Stimulated activated CD4-positive, alpha-beta T cell treated with anti-CD3 and anti-CD28 coated beads, Interleukin-4, amount 100 ng/mL, for 1 hour (primary cell): ENCODE data around the gene BNIPL.

Experiments used
- DNase-seq: peaks from one replicate; pipeline ENCODE4 v3.0.0-alpha.2; 2020

The BNIPL gene, protein sequence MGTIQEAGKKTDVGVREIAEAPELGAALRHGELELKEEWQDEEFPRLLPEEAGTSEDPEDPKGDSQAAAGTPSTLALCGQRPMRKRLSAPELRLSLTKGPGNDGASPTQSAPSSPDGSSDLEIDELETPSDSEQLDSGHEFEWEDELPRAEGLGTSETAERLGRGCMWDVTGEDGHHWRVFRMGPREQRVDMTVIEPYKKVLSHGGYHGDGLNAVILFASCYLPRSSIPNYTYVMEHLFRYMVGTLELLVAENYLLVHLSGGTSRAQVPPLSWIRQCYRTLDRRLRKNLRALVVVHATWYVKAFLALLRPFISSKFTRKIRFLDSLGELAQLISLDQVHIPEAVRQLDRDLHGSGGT

DNA sequence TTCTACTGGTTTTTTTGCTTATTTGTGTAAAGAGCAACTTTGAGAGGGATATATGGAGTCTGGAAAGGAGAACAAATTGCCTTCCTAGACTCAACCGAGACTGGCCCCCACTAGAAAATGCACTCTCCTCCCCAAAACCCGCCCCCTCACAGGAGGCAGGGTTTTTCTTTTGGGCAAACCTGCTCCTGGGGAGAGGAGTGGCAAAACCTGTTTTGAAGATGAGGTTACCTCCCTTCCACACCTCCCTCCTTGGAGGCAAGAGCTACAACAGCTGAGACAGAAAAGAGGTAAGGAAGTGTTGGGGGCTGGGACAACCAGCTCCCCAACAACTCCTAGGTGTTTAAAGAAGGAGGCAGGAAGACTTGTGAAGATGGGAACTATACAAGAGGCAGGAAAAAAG, at the start of gene BNIPL:
Gene BNIPL, plus strand, starts transcription at position 231 of the 400 bp plus-strand sequence. Its CDS starts 140 bp downstream, at position 371.
- no peak for DNase-seq

DNA sequence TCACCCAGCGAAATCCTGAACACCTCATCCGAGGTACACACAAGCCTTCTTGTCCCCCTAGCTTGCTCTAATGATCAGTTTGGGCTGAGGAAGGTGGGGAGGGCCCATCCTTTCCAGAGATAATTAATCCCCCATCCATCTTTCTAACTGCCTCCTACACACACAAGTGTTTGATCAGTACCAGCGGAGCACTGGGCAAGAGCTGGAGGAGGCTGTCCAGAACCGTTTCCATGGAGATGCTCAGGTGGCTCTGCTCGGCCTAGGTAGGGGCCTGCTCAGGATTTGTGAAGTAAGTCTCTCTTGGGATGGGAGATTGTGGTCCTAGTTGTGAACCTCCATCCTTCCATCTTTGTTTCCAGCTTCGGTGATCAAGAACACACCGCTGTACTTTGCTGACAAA, 48.5 kb upstream of the BNIPL start:
- DNase-seq = no peak

DNA sequence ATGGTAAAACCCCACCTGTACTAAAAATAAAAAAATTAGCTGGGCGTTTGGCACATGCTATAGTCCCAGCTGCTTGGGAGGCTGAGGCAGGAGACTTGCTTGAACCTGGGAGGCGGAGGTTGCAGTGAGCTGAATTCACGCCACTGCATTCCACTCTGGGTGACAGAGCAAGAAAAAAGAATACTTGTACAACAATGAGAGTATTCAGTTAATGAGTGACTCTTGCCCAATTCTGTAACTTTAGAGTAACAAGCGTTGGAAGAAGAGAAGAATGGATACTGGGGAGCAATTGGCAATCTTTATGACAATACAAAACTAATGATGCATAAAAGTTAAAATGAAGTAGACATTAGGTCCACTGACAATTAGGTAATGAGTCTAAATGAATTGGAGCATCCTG, 43.8 kb upstream of the BNIPL start:
- no peak for DNase-seq

- DNase-seq = no peak
Measured at GRCh38 chr1:150994248-150994647, 42.1 kb upstream of the BNIPL start.

DNA sequence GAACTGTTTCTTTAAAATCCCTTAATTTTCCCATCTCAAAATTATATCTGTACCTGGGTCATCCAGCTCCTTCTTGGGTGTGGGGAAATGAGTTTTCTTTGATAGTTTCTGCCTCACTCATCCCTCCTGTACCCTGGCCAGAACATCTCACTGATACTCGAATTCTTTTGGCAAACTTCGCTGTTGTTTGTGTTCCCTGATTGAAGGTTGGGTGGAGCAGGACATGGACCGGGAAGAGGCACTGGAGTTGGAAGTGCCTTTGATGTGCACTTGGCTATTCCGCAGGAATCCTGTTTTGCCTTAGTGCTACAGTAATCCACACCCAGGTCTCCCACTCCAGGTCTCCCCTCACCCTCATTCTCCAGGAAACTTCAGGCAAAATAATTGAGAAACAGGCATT, 40.9 kb upstream of the BNIPL start:
- DNase-seq = no peak

- DNase-seq = no peak
Measured at GRCh38 chr1:150995896-150996295, 40.5 kb upstream of the BNIPL start.

GRCh38 chr1:150997126-150997872, 39.1 kb upstream of the BNIPL start:
- DNase-seq = no peak

GRCh38 chr1:150997949-150998348, 38.4 kb upstream of the BNIPL start:
- no peak for DNase-seq

DNA sequence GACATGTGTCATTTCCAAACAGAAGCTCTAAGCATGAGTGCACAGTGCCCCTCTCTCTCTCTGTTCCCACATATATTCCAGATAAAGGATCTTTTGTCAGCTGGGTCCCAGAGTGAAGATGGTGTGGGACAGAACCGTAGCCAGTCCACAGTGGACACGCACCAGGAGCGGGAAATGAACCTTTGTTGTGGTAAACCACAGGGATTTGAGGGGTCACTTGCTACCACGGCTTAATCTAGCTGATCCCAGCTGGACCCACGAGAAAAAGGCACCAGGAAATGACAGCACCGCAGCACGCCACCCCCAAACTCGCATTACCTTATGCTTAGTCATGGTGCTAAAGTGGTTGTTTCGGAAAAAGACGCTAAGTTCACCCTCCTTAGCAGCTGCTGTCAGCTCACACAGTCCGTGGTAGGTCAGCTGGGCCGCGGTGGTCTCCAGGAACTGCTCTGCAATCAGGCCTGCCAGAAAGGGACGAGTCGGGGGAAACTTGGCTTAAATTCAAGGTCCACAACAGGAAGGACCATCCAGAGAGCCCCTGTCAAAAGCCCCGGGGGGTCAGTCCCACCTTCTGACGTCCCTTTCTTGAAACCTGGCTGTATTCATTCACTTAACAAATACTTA, 37.2 kb upstream of the BNIPL start:
- no peak for DNase-seq

GRCh38 chr1:150999926-151000325, 36.5 kb upstream of the BNIPL start:
- DNase-seq = no peak

GRCh38 chr1:151000408-151000807, 36.0 kb upstream of the BNIPL start:
- DNase-seq = no peak

DNA sequence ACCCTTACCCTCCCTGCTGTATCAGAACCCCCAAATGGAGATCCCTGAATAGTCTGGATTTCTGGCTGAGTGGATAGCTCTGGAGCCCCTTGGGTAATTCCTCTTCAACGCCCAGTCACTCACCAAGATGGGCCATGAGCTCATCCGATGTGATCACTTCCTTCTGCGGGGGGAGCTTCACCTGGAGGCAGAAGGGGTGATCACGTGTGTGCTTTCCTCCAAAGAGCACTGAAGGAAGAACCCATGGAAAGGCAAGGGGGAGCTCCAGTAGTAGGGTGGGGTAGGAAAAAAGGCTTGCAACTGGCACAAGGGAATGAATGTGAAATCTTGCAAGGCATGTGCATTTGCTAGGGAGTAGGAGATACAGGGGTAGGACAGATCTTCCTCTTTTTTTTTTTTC, 34.8 kb upstream of the BNIPL start:
- DNase-seq = no peak

- no peak for DNase-seq
Measured at GRCh38 chr1:151002051-151002450, 34.3 kb upstream of the BNIPL start.

- DNase-seq = no peak
Measured at GRCh38 chr1:151002611-151003010, 33.8 kb upstream of the BNIPL start.

GRCh38 chr1:151003180-151003579, 33.2 kb upstream of the BNIPL start:
- DNase-seq = no peak

DNA sequence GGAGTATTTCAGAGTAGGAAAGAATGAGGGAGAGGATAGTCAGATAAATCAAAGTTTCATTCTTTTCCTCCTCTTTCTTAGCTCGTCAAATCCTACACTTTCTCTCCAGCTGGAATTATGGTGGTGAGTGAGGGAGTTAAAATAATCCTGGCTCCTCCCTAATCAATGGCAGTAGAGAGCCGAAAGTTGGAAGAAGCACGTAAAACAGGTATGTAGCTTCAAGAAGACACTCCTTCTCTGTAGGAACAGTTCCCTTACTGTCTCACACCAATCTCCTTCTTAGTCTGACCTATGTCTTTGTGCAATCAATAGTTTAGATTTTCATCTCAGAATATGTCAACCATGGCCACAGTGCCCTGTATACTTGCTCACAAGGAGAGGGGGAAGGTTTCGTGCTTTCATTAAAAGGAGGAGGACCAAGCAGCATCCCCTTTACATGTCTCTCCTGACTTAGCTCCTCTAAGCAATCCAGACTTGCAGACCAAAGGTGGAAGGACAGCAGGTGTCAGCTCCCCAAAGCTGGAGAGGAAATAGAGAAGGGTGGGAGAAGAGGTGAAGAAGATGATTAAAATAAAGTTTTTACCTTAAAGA, 30.6 kb upstream of the BNIPL start:
- no peak for DNase-seq

DNA sequence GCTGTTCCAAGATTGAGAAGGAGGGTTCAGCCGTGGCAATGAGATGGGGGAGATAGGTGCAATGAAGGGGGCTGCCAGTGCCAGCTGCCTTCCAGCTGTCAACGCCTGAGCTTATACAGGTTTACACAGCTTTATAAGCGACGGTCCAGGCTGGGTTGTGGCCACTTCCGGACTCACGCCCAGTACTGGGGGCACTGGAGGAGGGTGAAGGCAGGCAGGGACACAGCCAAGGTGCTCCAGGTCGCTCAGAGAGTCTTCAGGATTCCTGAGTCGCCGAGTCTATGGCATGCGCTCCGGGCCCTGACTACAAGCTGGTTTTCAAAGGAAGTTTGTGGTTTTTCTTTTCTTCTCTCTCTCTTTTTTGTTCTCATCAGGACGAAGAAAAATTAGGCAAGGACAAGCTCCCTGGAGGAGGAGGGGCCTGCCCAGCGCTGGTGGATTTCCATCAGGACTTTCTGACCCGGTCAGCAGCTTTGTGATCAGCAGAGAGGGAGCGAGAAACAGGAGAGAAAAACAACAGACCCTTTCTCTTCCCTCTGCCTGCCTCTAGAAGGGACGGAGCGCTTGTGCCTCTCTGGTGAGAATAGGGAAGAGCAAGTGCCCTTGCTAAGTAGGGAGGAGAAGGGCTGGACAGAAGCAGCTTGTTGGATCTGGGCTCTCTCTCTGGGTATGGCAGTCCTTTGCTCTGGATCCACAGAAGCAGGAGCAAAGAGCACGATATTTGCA, 29.9 kb upstream of the BNIPL start, which contains the start of gene MINDY1:
Gene MINDY1, minus strand, starts transcription at position 576 of the 726 bp plus-strand sequence. CDS start 4,285 bp downstream, outside the sequence.
- DNase-seq = peak; percentile 26

DNA sequence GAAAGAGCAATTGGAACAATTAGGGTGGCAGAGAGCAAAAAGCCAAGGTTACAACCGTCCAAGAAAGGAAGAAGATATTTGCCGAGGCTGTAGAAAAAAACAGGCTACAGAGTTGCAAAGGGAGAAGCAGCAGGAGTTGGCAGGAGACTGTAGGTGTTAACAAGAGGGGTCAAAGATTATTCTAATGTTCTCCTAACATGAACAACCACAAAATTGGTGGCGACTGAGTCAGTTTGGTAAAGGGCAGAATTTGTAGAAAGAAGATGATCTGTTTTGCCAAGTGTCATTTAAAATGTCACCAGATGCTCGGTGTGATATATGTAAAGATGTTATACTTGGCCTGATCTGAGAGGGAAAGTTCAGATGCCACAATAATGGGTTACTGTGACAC, 28.5 kb upstream of the BNIPL start:
- DNase-seq = no peak

- DNase-seq = peak; percentile 97
Measured at GRCh38 chr1:151008244-151009205, 27.9 kb upstream of the BNIPL start, which contains the start of gene PRUNE1. PRUNE1 (plus strand) TSS chr1:151008449; CDS start chr1:151008633, 184 bp downstream.

- no peak for DNase-seq
Measured at GRCh38 chr1:151009206-151009587, 27.2 kb upstream of the BNIPL start.

GRCh38 chr1:151009674-151010345, 26.6 kb upstream of the BNIPL start:
- DNase-seq = no peak
